ENCODE data around the gene NEUROD6.

NEUROD6 gene

DNA sequence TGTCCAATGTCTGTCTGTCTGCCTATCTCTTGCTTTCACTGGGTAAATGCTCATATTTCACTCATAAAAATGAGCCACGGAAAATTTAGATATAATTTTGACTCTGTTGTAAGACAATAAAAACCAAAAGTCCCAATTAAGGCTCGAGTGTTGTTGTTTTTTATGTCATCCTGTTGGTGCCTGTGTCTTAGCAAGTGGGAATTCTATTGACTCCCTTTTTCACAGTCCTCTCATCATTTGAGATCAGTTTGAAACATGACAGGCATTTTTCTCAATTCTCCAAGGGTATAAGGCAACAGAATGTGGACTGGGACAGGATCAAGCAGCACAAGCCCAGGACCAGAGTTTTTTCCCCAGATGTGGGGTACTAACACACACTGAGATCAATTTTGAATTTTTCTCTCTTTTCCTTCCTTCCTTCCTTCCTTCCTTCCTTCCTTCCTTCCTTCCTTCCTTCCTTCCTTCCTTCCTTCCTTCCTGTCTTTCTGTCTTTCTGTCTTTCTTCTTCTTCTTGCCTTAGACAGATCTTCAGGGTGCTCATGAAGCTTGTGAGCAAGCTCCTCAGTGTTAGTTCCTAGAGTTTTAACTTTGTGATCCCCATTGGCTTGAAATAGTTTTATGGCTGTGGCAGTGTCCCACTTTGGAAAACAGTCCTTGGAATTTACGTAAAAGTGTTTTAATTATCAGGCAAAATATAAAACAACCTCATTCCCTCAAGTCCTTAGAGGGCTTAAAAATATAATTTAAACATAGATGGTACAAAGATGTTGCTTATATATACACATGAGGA lies 3.2 kb upstream of the NEUROD6 start:
- no peaks in the 10 kb centered on the region for H3K9me3 Mint-ChIP-seq
- H3K27me3 Mint-ChIP-seq = peaks cover 7% of the 10 kb centered on the region
- H3K27ac Mint-ChIP-seq = no peak overlapping the region
- H3K4me1 Mint-ChIP-seq (ENCODE audit: low read depth) = no peaks in the 10 kb centered on the region
- intact Hi-C loops (cut with micrococcal nuclease) = no loop called here
- no peaks in the 10 kb centered on the region for H3K36me3 Mint-ChIP-seq (ENCODE audit: low read depth)
- H3K4me3 Mint-ChIP-seq = no peak overlapping the region

DNA sequence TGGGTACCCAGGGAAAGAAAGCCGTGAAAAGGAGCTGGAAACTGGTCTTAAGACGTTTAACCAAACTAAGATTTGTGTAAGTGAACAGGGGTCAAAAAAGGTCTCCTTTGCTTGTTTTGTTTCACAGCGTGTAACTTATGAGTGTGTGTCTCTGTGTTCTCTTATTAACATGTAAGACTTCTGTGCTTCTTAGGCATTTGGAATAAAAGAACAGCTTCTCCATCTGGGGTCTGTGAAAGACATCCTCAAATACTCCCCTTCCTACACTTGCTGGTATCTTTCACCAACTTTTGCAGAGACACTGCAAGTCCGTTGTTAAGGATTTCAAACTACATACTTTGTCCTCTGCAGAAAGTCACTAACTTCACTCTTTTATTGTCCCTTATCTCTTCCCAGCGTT lies 615 bp upstream of the NEUROD6 start:
- intact Hi-C loops (cut with micrococcal nuclease) = no loop called here
- no peaks in the 10 kb centered on the region for H3K36me3 Mint-ChIP-seq (ENCODE audit: low read depth)
- H3K27me3 Mint-ChIP-seq = peaks cover 26% of the 10 kb centered on the region
- no peak overlapping the region for H3K4me3 Mint-ChIP-seq
- no peaks in the 10 kb centered on the region for H3K9me3 Mint-ChIP-seq
- H3K4me1 Mint-ChIP-seq (ENCODE audit: low read depth) = no peaks in the 10 kb centered on the region
- H3K27ac Mint-ChIP-seq = no peak overlapping the region

DNA sequence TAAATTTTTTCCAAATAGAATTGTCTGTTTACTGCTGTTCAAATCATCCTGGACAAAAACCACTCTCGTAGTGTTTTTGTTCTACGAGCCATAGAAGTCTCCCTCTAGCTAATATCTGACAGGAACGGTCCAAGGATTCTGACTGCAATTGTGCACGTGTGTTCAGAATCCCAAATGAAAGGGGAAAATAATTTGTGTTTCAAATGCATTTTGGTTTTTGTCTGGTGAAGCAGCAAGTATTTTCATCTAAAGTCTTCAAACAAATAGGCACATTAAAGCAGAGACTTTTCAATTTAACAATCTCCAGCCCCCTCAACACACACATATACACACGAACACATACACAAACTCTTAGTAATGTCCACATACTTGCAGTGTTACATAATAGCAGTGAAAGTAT lies 475 bp downstream of the NEUROD6 start:
- no peak overlapping the region for H3K4me3 Mint-ChIP-seq
- H3K9me3 Mint-ChIP-seq = no peaks in the 10 kb centered on the region
- H3K27ac Mint-ChIP-seq = no peak overlapping the region
- H3K27me3 Mint-ChIP-seq = peaks cover 37% of the 10 kb centered on the region
- intact Hi-C loops (cut with micrococcal nuclease) = no loop called here
- H3K4me1 Mint-ChIP-seq (ENCODE audit: low read depth) = no peaks in the 10 kb centered on the region
- H3K36me3 Mint-ChIP-seq (ENCODE audit: low read depth) = no peaks in the 10 kb centered on the region

DNA sequence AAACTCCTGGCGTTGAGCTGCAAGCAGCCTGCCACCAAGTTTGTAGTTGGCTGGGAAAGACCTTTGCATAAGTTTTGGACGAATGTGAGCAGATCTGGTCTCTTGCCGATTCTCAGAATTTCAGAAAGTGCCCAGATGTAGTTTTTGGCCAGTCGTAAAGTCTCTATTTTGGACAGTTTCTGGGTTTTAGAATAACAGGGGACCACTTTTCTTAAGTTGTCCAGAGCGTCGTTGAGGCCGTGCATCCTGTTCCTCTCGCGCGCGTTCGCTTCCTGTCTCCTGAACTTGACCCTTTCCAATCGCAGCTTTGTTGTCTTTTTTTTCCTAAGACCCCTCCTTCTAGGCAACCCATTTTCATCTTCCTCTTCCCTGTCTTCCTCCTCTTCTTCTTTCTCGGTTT lies 1.8 kb downstream of the NEUROD6 start:
- Mint-ChIP-seq H3K27ac (no peak overlapping the region), H3K9me3 (no peaks in the 10 kb centered on the region), H3K4me1 (ENCODE audit: low read depth) (no peaks in the 10 kb centered on the region), H3K4me3 (no peak overlapping the region), H3K36me3 (ENCODE audit: low read depth) (no peaks in the 10 kb centered on the region), H3K27me3 (peaks cover 38% of the 10 kb centered on the region)
- intact Hi-C loops (cut with micrococcal nuclease) = no loop called here

DNA sequence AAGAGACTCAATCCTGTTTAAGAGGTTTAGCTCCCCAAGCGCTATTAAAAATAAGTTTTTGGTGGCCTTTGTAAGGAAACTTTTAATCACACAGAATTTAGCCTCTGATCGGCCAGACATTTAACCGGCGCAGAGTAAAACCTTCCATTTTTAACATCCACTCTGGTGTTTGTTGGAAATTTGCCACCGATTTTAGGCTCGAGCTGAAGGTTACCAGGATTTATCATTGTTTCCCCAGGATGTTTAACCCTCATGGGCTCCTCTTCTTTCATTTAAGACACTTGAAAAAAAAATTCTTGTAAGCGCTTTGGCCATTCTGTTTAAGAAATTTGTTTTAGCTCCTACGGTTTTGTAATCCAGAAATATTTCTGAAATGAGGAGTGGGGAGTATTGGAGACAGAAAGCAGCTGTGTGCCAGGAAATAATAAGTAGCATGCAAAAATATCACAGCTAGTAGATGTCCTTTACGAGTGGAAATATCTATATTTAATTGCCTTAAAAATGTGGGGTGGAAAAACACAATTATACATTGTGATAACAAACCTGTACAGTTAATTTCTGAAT lies 3.4 kb downstream of the NEUROD6 start:
- Mint-ChIP-seq H3K9me3 (no peaks in the 10 kb centered on the region), H3K27ac (no peak overlapping the region), H3K4me3 (no peak overlapping the region), H3K4me1 (ENCODE audit: low read depth) (no peaks in the 10 kb centered on the region), H3K36me3 (ENCODE audit: low read depth) (no peaks in the 10 kb centered on the region), H3K27me3 (peaks cover 38% of the 10 kb centered on the region)
- intact Hi-C loops (cut with micrococcal nuclease) = no loop called here

DNA sequence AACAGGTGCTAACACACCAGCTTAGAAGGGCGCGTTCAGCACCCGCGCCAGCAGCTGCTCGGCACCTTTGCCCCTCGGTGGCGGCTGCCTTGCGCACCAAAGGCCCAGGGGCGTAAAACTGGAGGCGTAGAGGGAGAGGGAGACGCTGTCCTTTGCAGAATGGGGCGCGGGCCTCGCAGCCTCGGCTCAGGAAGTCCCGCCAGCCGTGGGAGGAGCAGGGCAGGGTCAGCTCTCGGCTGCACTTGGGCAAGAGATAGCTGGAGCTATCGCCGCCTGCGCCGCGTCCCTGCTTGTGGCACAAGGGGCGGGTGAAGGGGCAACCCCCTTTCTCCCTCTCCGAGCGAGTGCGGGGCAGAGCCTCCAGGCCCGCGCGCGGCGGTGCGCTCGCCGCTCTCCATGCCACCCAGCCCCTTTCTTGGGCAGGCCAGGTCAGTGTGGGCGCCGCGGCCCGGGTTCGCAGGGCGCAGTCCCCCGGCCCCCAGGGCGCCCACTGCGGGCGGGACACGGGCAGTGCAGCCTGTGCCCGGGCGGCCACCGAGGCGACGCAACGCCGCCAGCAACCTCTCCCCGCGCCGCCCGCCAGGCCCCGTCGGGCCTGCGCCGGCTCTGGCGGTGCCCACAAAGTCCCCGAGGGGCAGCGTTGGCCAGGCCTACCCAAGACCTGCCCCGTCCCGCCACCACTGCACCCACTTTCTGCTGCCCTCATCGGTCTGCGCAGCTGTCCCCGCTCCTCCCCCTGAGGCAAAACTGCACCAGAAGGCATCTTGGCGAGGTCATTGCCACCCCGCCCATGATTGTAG lies 4.1 kb downstream of the NEUROD6 start:
- intact Hi-C loops (cut with micrococcal nuclease) = no loop called here
- H3K4me3 Mint-ChIP-seq = no peak overlapping the region
- no peaks in the 10 kb centered on the region for H3K4me1 Mint-ChIP-seq (ENCODE audit: low read depth)
- no peak overlapping the region for H3K27ac Mint-ChIP-seq
- H3K36me3 Mint-ChIP-seq (ENCODE audit: low read depth) = no peaks in the 10 kb centered on the region
- peaks cover 36% of the 10 kb centered on the region for H3K27me3 Mint-ChIP-seq
- no peaks in the 10 kb centered on the region for H3K9me3 Mint-ChIP-seq

DNA sequence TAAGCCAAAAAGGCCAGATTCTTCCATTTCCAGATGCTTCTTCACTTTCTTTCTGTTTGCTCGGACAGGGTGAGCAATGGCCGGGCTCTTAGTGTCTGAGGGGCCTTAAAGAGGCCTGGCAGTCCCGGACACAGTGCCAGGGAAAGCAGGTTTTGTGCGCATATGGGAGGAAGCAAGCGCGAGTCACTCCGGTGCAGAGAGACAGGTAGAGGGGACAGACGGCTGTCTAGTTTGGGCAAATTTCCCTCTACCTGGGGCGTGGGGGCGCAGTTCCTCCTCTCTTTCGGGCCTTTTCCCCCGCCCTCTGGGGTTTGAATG lies 4.7 kb downstream of the NEUROD6 start:
- Mint-ChIP-seq H3K9me3 (no peaks in the 10 kb centered on the region), H3K4me1 (ENCODE audit: low read depth) (no peaks in the 10 kb centered on the region), H3K4me3 (no peak overlapping the region), H3K27ac (no peak overlapping the region), H3K27me3 (peaks cover 36% of the 10 kb centered on the region), H3K36me3 (ENCODE audit: low read depth) (no peaks in the 10 kb centered on the region)
- intact Hi-C loops (cut with micrococcal nuclease) = no loop called here

DNA sequence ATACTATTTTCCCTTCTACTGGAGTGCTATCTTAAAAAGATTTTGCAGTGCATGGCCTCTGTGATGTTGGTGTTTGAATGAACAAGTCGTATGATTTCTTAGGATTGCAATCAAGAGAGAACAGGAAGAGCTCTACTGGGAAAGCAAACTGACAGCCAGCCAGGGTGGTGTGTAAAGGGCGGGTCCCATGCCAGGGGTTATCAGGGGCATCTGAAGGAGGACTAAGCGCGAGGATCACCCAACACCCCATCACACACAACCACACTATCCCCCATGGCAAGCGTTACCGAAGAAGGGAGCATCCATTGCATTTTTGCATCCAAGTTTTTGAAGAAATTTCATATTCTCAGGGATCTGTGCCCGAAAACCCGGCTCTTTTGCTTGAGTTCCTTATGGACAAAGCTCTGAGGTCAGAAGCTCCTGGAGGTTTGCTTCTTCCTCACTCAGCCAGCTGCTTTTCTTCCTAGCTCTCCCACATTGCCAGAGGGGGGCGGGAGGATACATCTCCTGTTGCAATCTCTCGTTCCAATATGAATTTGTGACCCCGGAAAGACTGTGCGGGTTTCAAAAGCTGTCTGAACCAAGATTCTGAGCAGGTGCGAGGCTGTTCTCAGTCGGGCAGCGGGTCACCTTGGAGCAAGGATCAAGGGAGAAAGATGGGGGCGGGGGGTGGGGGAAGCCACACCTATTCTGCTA lies 5.2 kb downstream of the NEUROD6 start:
- Mint-ChIP-seq H3K36me3 (ENCODE audit: low read depth) (no peaks in the 10 kb centered on the region), H3K4me3 (no peak overlapping the region), H3K27ac (no peak overlapping the region), H3K4me1 (ENCODE audit: low read depth) (no peaks in the 10 kb centered on the region), H3K9me3 (no peaks in the 10 kb centered on the region), H3K27me3 (peaks cover 35% of the 10 kb centered on the region)
- intact Hi-C loops (cut with micrococcal nuclease) = no loop called here

DNA sequence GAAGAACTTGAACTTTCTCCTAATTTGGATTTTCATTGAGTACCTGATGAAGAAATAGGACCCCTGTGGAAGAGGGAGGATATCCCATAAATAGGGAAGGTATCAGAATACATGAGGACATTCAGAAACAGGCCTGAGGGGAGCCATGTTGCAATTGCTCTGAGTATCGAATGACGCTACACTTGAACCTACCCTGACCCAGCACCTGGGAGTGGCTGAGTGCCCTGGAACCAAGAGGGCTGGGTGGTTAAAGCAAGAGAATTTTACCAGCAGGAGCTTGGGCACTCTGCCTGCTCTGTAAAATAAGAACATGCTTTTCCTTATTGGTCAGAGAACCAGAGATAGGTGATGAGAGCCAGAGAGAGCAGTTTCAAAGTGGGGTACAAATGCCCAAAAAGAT lies 7.2 kb downstream of the NEUROD6 start:
- H3K4me1 Mint-ChIP-seq (ENCODE audit: low read depth) = no peaks in the 10 kb centered on the region
- H3K9me3 Mint-ChIP-seq = no peaks in the 10 kb centered on the region
- no peaks in the 10 kb centered on the region for H3K36me3 Mint-ChIP-seq (ENCODE audit: low read depth)
- no peak overlapping the region for H3K4me3 Mint-ChIP-seq
- no peak overlapping the region for H3K27ac Mint-ChIP-seq
- intact Hi-C loops (cut with micrococcal nuclease) = no loop called here
- peaks cover 27% of the 10 kb centered on the region for H3K27me3 Mint-ChIP-seq

DNA sequence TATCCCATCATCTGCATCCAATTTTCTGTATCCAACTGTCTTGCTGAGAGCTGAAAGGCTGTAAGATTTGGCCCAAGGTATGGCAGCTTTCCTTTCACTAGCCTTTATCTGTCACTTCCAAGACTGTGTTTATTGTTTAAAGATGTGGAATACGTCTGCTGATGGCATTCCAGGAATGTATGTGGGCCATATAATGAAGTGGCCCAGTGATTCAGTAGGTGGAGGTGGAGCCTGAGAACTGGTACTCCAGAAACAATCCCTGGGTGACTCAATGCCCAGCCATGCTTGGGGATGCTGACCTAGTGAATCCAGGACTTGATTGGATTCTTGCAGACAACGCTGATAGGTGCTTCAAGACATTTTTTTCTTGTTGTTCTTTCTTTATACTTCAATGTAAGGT lies 13.5 kb downstream of the NEUROD6 start:
- Mint-ChIP-seq H3K4me1 (ENCODE audit: low read depth) (no peaks in the 10 kb centered on the region), H3K36me3 (ENCODE audit: low read depth) (no peaks in the 10 kb centered on the region), H3K27ac (no peak overlapping the region), H3K27me3 (no peaks in the 10 kb centered on the region), H3K4me3 (no peak overlapping the region), H3K9me3 (no peaks in the 10 kb centered on the region)
- intact Hi-C loops (cut with micrococcal nuclease) = no loop called here

DNA sequence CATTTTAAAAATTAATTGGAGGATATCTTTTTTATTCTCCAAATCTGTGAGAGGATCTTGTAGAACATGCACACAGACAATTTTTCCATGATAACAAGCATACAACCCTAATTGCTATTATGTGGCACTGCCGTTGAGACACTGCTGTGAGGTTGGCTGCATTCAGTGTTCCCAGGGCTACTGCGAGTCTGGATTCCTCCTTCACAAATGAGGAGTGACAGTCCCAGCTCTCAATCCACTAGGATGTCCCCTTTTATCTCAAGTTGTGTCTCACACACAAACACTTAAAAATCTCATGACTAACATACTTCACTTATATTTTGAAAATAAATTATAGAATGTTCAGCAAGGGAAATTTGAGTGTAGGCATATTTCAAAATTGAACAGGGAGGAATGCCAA lies 14.1 kb downstream of the NEUROD6 start:
- intact Hi-C loops (cut with micrococcal nuclease) = no loop called here
- Mint-ChIP-seq H3K27ac (no peak overlapping the region), H3K9me3 (no peaks in the 10 kb centered on the region), H3K27me3 (no peaks in the 10 kb centered on the region), H3K36me3 (ENCODE audit: low read depth) (no peaks in the 10 kb centered on the region), H3K4me1 (ENCODE audit: low read depth) (no peaks in the 10 kb centered on the region), H3K4me3 (no peak overlapping the region)

DNA sequence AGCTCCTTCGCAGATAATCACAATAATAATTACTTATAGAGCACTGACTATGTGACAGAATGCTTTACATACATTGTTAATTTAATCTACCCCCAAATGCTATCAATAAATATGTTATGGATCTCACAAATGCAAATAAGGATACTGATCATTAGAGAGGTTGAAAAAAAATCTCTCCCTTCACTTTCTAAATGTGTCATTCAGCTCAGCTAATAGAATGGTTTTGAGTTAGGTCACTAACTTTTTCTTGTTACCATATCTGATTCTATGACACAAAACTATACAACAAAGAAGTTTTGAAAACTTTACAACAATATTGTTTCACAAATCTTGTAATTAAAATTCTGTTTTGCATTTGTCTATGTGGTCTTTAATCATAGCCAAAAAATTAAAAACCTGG lies 17.4 kb downstream of the NEUROD6 start:
- intact Hi-C loops (cut with micrococcal nuclease) = no loop called here
- H3K4me1 Mint-ChIP-seq (ENCODE audit: low read depth) = no peaks in the 10 kb centered on the region
- no peak overlapping the region for H3K27ac Mint-ChIP-seq

DNA sequence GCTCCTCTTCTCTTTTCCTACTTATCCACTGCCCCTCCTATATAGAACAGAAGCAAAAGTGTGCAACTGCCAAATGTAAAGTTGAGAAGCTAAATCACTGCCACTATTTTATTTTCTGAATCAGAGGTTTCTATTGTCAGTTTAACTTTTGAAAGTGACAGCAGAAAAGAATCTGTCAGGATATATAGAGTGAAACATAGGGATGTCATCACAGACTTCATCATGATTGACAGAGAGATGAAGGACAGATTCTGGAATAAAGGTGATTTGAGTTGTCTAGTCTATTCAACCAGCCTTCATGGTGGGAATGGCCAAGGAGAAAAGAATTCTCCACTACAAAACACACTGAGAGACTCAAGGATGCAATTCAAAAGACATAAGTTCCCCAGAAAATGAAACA lies 19.9 kb downstream of the NEUROD6 start:
- H3K9me3 Mint-ChIP-seq = no peaks in the 10 kb centered on the region

More for the DNA sequence above, 17.4 kb downstream of the NEUROD6 start:
- Mint-ChIP-seq H3K36me3 (ENCODE audit: low read depth) (no peaks in the 10 kb centered on the region), H3K9me3 (no peaks in the 10 kb centered on the region), H3K4me3 (no peak overlapping the region), H3K27me3 (no peaks in the 10 kb centered on the region)

DNA sequence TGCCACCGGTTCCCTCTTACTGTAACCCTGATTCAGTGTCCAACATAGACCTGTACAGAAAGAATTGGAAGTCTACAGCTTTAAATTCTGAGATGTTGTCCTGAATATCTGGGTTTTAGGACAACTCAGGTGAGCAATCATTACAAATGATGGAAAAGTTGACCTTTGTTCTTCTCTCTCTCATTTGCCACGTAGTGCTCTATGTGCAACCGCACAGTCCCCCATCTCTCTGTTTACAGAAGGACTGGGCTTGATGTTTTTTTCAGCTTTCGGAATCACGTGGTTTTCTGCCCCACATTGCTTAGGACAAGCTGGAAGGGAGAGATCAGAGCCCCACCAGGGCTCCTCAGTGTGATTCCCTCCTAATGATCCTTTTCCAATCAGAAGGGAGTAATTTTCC lies 22.2 kb downstream of the NEUROD6 start:
- no peaks in the 10 kb centered on the region for H3K9me3 Mint-ChIP-seq
- intact Hi-C loops (cut with micrococcal nuclease) = no loop called here
- H3K4me3 Mint-ChIP-seq = no peak overlapping the region
- H3K4me1 Mint-ChIP-seq (ENCODE audit: low read depth) = no peaks in the 10 kb centered on the region
- H3K27ac Mint-ChIP-seq = no peak overlapping the region
- H3K27me3 Mint-ChIP-seq = no peaks in the 10 kb centered on the region
- H3K36me3 Mint-ChIP-seq (ENCODE audit: low read depth) = no peaks in the 10 kb centered on the region

More for the DNA sequence above, 19.9 kb downstream of the NEUROD6 start:
- intact Hi-C loops (cut with micrococcal nuclease) = no loop called here
- no peak overlapping the region for H3K4me3 Mint-ChIP-seq
- no peak overlapping the region for H3K27ac Mint-ChIP-seq
- H3K4me1 Mint-ChIP-seq (ENCODE audit: low read depth) = no peaks in the 10 kb centered on the region
- H3K27me3 Mint-ChIP-seq = no peaks in the 10 kb centered on the region
- H3K36me3 Mint-ChIP-seq (ENCODE audit: low read depth) = no peaks in the 10 kb centered on the region

Data from dendritic cell treated with granulocyte-macrophage colony-stimulating factor and Interleukin-4, amounts not matched to agents 40 ng/mL and 50 ng/mL, for 4 days (primary cell).